HEK293 (cell line): ENCODE results near the gene ARMC2.

Experiments used
- CTCF ChIA-PET: fragments of 350-600 bp; formaldehyde crosslinking; extraction: SDS; loops from one replicate; lab custom pipeline; 2021; ENCODE audit warnings: antibody characterized with exemption; lab: Yijun Ruan, JAX
- POLR2A ChIA-PET: fragments of 300-600 bp; formaldehyde crosslinking; extraction: SDS; loops from one replicate; lab custom pipeline; 2020; ENCODE audit warnings: antibody characterized with exemption, inconsistent platforms; lab: Yijun Ruan, JAX
- H3K27ac ChIP-seq: fragments of 200-500 bp; sonication (Bioruptor generic); 2 replicates; pipeline ENCODE4 v1.5.1; 2014; ENCODE audit warnings: low read depth, low read length, control low read depth, inconsistent platforms; ENCODE audit errors: extremely low read depth
- H3K36me3 ChIP-seq, 2 experiments: fragments of 200-500 bp in 1 of 2; sonication (Bioruptor generic) in 1 of 2; 1 replicate in 1 of 2; 2 replicates in 1 of 2; pipeline ENCODE4 v1.5.1; 2014 to 2017; ENCODE audit warnings: inconsistent platforms in 2 of 2, low read length in 2 of 2; ENCODE audit not compliant: control insufficient read depth in 2 of 2, insufficient read depth in 1 of 2
- H3K4me1 ChIP-seq: fragments of 200-500 bp; sonication (Bioruptor generic); 2 replicates; pipeline ENCODE4 v1.5.1; 2014; ENCODE audit warnings: mild to moderate bottlenecking, low read length, inconsistent platforms; ENCODE audit not compliant: control insufficient read depth, insufficient read depth
- H3K4me3 ChIP-seq: 2 replicates; pipeline ENCODE4 v1.5.1; 2011; ENCODE audit warnings: low read depth, mild to moderate bottlenecking, control low read depth, low read length, moderate library complexity
- H3K9me3 ChIP-seq: fragments of 200-500 bp; sonication (Bioruptor generic); 2 replicates; pipeline ENCODE4 v1.5.1; 2014; ENCODE audit warnings: low read depth, low read length, inconsistent platforms; ENCODE audit not compliant: control insufficient read depth, insufficient read depth
- BCL11B ChIP-seq: fragments of 450-650 bp; formaldehyde crosslinking; IDR thresholded peaks from 2 replicates; pipeline ENCODE4 v1.5.1; 2016; ENCODE audit warnings: low read depth, missing biosample characterization, missing genetic modification characterization
- GLIS1 ChIP-seq: fragments of 450-650 bp; formaldehyde crosslinking; IDR thresholded peaks from 2 replicates; pipeline ENCODE4 v1.5.1; 2016; ENCODE audit warnings: missing biosample characterization, missing genetic modification characterization
- PRDM6 ChIP-seq: fragments of 450-650 bp; formaldehyde crosslinking; IDR thresholded peaks from 2 replicates; pipeline ENCODE4 v1.5.1; 2017; ENCODE audit warnings: missing biosample characterization, missing genetic modification characterization
- SETDB1 ChIP-seq: IDR thresholded peaks from one replicate; pipeline ENCODE4 v1.6.1; 2017; ENCODE audit warnings: mild to moderate bottlenecking, low read length, moderate library complexity, mixed read lengths; ENCODE audit not compliant: insufficient read length
- ZBTB7A ChIP-seq: fragments of 450-650 bp; formaldehyde crosslinking; IDR thresholded peaks from 2 replicates; pipeline ENCODE4 v1.5.1; 2016; ENCODE audit warnings: low read depth, missing biosample characterization, missing genetic modification characterization
- ZFP41 ChIP-seq: fragments of 450-650 bp; formaldehyde crosslinking; IDR thresholded peaks from 2 replicates; pipeline ENCODE4 v1.5.1; 2016; ENCODE audit warnings: missing biosample characterization, missing genetic modification characterization, borderline replicate concordance
- ZIC2 ChIP-seq: fragments of 450-650 bp; formaldehyde crosslinking; IDR thresholded peaks from 2 replicates; pipeline ENCODE4 v1.5.1; 2016; ENCODE audit warnings: missing biosample characterization, missing genetic modification characterization
- ZNF112 ChIP-seq: fragments of 450-650 bp; formaldehyde crosslinking; IDR thresholded peaks from 2 replicates; pipeline ENCODE4 v1.5.0; 2017; ENCODE audit warnings: missing biosample characterization, missing genetic modification characterization
- ZNF140 ChIP-seq: fragments of 450-650 bp; formaldehyde crosslinking; IDR thresholded peaks from 2 replicates; pipeline ENCODE4 v1.5.1; 2016; ENCODE audit warnings: missing biosample characterization, missing genetic modification characterization
- ZNF148 ChIP-seq: fragments of 450-650 bp; formaldehyde crosslinking; IDR thresholded peaks from 2 replicates; pipeline ENCODE4 v1.5.0; 2017; ENCODE audit warnings: missing biosample characterization, missing genetic modification characterization, borderline replicate concordance
- ZNF169 ChIP-seq: fragments of 450-650 bp; formaldehyde crosslinking; IDR thresholded peaks from 2 replicates; pipeline ENCODE4 v1.5.1; 2016; ENCODE audit warnings: missing biosample characterization, missing genetic modification characterization
- ZNF266 ChIP-seq: fragments of 450-650 bp; formaldehyde crosslinking; IDR thresholded peaks from 2 replicates; pipeline ENCODE4 v1.5.1; 2016; ENCODE audit warnings: missing biosample characterization, missing genetic modification characterization, low read depth
- ZNF416 ChIP-seq: fragments of 450-650 bp; formaldehyde crosslinking; IDR thresholded peaks from 2 replicates; pipeline ENCODE4 v1.5.1; 2016; ENCODE audit warnings: missing biosample characterization, missing genetic modification characterization
- ZNF433 ChIP-seq: fragments of 450-650 bp; formaldehyde crosslinking; IDR thresholded peaks from 2 replicates; pipeline ENCODE4 v1.5.1; 2016; ENCODE audit warnings: missing biosample characterization, missing genetic modification characterization, low read depth
- ZNF510 ChIP-seq: fragments of 450-650 bp; formaldehyde crosslinking; IDR thresholded peaks from 2 replicates; pipeline ENCODE4 v1.5.1; 2018; ENCODE audit warnings: mild to moderate bottlenecking, missing genetic modification characterization, missing biosample characterization; ENCODE audit not compliant: insufficient replicate concordance
- ZNF585B ChIP-seq: fragments of 450-650 bp; formaldehyde crosslinking; IDR thresholded peaks from 2 replicates; pipeline ENCODE4 v1.5.1; 2016; ENCODE audit warnings: missing biosample characterization, missing genetic modification characterization
- ZNF626 ChIP-seq: fragments of 450-650 bp; sonication (Bioruptor Pico); formaldehyde crosslinking; IDR thresholded peaks from 2 replicates; pipeline ENCODE4 v1.5.1; 2018; ENCODE audit warnings: missing biosample characterization, missing genetic modification characterization, inconsistent platforms
- ZNF792 ChIP-seq: fragments of 450-650 bp; formaldehyde crosslinking; IDR thresholded peaks from 2 replicates; pipeline ENCODE4 v1.5.1; 2016; ENCODE audit warnings: missing biosample characterization, missing genetic modification characterization
- ZNF830 ChIP-seq: fragments of 450-650 bp; IDR thresholded peaks from 2 replicates; pipeline ENCODE4 v1.5.0; 2018; ENCODE audit warnings: missing biosample characterization, missing genetic modification characterization, low read depth, mild to moderate bottlenecking, moderate library complexity
- ZNF837 ChIP-seq: fragments of 450-650 bp; formaldehyde crosslinking; IDR thresholded peaks from 2 replicates; pipeline ENCODE4 v1.5.1; 2016; ENCODE audit warnings: missing biosample characterization, missing genetic modification characterization
- TF ChIP-seq, protein P1 (sequence below): fragments of 450-650 bp; formaldehyde crosslinking; IDR thresholded peaks from 2 replicates; pipeline ENCODE4 v1.5.1; 2016; ENCODE audit warnings: missing biosample characterization, missing genetic modification characterization
- TF ChIP-seq, protein P2 (sequence below): fragments of 450-650 bp; formaldehyde crosslinking; IDR thresholded peaks from 2 replicates; pipeline ENCODE4 v1.5.1; 2017; ENCODE audit warnings: missing biosample characterization, missing genetic modification characterization
- TF ChIP-seq, protein P3 (sequence below): fragments of 450-650 bp; formaldehyde crosslinking; IDR thresholded peaks from 2 replicates; pipeline ENCODE4 v1.5.1; 2016; ENCODE audit warnings: missing biosample characterization, missing genetic modification characterization

Gene ARMC2

DNA sequence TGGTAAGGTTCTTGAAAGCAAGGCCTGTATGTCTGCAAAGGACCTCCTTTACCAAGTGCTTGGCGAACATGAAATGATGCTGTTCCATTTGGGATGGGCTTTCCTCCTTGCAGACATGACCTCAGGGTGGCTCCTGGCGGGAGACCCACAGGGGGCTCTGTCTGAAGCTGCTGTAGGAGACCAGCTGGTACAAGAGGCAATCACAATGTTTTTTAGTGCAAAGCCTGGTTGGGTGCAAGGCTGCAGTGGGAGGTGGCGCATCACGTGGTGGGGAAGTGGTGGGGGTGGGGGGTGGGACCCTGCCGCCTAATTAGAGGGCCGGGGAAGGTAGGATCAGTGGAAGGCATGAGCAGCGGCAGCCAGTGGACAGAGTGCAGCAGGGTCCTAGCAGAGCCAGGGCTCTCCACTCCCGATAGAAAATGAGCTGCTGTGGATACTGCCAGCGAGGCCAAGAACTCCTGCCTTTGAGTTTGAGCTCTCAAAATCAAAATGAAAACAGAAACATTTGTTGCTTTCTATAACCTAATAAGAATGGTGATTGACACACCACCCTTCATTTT, 9.1 kb upstream of the ARMC2 start:
- H3K4me1 ChIP-seq, result no peaks in the 10 kb centered on the region
- CTCF ChIA-PET, result interaction anchor here (0.6 to 5.8 kb wide), 6 partner anchors 8 to 296 kb away, joined by 3 to 81 read pairs (median 4); no protein-coding TSS in a partner anchor
- POLR2A ChIA-PET, result interaction anchor here (0.9 kb wide), 1 partner anchor 250 kb away, joined by 4 read pairs; no protein-coding TSS in a partner anchor
- H3K36me3 ChIP-seq, result no peaks in the 10 kb centered on the region
- H3K9me3 ChIP-seq, result no peaks in the 10 kb centered on the region
- H3K4me3 ChIP-seq, result no peak overlapping the region
- TF ChIP-seq ZNF416 (tag by site-specific recombination), result no peak
- peak; percentile 62 for TF ChIP-seq ZIC2 (tag by site-specific recombination)
- H3K27ac ChIP-seq, result no peak overlapping the region

- TF ChIP-seq ZNF510 (tag by site-specific recombination) (no peak), GLIS1 (peak; percentile 76)
- TF ChIP-seq, protein P1, sequence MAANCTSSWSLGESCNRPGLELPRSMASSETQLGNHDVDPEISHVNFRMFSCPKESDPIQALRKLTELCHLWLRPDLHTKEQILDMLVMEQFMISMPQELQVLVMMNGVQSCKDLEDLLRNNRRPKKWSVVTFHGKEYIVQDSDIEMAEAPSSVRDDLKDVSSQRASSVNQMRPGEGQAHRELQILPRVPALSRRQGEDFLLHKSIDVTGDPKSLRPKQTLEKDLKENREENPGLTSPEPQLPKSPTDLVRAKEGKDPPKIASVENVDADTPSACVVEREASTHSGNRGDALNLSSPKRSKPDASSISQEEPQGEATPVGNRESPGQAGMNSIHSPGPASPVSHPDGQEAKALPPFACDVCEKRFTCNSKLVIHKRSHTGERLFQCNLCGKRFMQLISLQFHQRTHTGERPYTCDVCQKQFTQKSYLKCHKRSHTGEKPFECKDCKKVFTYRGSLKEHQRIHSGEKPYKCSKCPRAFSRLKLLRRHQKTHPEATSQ, result no peak
- Histone ChIP-seq H3K9me3 (no peaks in the 10 kb centered on the region), H3K4me3 (no peak overlapping the region), H3K27ac (no peak overlapping the region), H3K36me3 (no peaks in the 10 kb centered on the region), H3K4me1 (no peaks in the 10 kb centered on the region)
- ChIA-PET POLR2A (no interaction called here), CTCF (interaction anchor here (1.0 kb wide), 1 partner anchor 52 kb away, joined by 4 read pairs; no protein-coding TSS in a partner anchor)
Measured at GRCh38 chr6:108840919-108841318, 7.3 kb upstream of the ARMC2 start.

GRCh38 chr6:108841377-108841855, 6.8 kb upstream of the ARMC2 start:
- H3K36me3 ChIP-seq, result no peaks in the 10 kb centered on the region
- ChIA-PET POLR2A (no interaction called here), CTCF (interaction anchor here (1.0 kb wide), 1 partner anchor 52 kb away, joined by 4 read pairs; no protein-coding TSS in a partner anchor)
- H3K27ac ChIP-seq, result no peak overlapping the region
- H3K9me3 ChIP-seq, result no peaks in the 10 kb centered on the region
- no peaks in the 10 kb centered on the region for H3K4me1 ChIP-seq
- H3K4me3 ChIP-seq, result no peak overlapping the region
- TF ChIP-seq BCL11B (tag by site-specific recombination), result no peak
- no peak for TF ChIP-seq ZNF830
- TF ChIP-seq, protein P2, sequence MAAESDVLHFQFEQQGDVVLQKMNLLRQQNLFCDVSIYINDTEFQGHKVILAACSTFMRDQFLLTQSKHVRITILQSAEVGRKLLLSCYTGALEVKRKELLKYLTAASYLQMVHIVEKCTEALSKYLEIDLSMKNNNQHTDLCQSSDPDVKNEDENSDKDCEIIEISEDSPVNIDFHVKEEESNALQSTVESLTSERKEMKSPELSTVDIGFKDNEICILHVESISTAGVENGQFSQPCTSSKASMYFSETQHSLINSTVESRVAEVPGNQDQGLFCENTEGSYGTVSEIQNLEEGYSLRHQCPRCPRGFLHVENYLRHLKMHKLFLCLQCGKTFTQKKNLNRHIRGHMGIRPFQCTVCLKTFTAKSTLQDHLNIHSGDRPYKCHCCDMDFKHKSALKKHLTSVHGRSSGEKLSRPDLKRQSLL (tag by site-specific recombination), result no peak
- no peak for TF ChIP-seq ZNF585B (tag by site-specific recombination)
- no peak for TF ChIP-seq ZFP41 (tag by site-specific recombination)
- TF ChIP-seq ZNF140 (tag by site-specific recombination), result no peak
- no peak for TF ChIP-seq ZNF792 (tag by site-specific recombination)
- TF ChIP-seq, protein P3, sequence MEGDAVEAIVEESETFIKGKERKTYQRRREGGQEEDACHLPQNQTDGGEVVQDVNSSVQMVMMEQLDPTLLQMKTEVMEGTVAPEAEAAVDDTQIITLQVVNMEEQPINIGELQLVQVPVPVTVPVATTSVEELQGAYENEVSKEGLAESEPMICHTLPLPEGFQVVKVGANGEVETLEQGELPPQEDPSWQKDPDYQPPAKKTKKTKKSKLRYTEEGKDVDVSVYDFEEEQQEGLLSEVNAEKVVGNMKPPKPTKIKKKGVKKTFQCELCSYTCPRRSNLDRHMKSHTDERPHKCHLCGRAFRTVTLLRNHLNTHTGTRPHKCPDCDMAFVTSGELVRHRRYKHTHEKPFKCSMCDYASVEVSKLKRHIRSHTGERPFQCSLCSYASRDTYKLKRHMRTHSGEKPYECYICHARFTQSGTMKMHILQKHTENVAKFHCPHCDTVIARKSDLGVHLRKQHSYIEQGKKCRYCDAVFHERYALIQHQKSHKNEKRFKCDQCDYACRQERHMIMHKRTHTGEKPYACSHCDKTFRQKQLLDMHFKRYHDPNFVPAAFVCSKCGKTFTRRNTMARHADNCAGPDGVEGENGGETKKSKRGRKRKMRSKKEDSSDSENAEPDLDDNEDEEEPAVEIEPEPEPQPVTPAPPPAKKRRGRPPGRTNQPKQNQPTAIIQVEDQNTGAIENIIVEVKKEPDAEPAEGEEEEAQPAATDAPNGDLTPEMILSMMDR (tag by site-specific recombination), result no peak
- no peak for TF ChIP-seq ZNF148
- no peak for TF ChIP-seq ZBTB7A (tag by site-specific recombination)
- no peak for TF ChIP-seq SETDB1
- no peak for TF ChIP-seq ZNF169 (tag by site-specific recombination)
- TF ChIP-seq ZNF112 (tag by site-specific recombination), result no peak
- TF ChIP-seq ZNF837 (tag by site-specific recombination), result no peak
- no peak for TF ChIP-seq ZNF266 (tag by site-specific recombination)
- TF ChIP-seq ZNF433 (tag by site-specific recombination), result no peak
- TF ChIP-seq ZNF626 (tag by site-specific recombination), result no peak
- TF ChIP-seq PRDM6 (tag by site-specific recombination), result no peak
